Hematopoietic multipotent progenitor cell (in vitro differentiated cells): ENCODE data around the gene KHDC4. TPM values are rescaled to one million over a fixed set of nuclear protein-coding genes. Genes with fewer than 3 reads are reported as not detected.
"Not testable (repeated sequence)": the region's sequence is repeated elsewhere in the genome, so short reads cannot be mapped to it uniquely, and the experiment has no call there.

ENCODE experiments used
- DNase-seq, 3 donors: peaks; one replicate each; pipeline ENCODE4 v3.0.0-alpha.2; 2011 to 2015; ENCODE audit warnings: low read depth in 2 of 3, low spot score in 2 of 3
- total RNA-seq: library from RNA; depleted of rRNA; stranded (reverse); fragments of >200 nt; gene quantifications from one replicate; pipeline ENCODE4 v1.2.3, GENCODE V29; 2012

The KHDC4 gene
- total RNA-seq, 1 donor: 45.2 TPM

DNA sequence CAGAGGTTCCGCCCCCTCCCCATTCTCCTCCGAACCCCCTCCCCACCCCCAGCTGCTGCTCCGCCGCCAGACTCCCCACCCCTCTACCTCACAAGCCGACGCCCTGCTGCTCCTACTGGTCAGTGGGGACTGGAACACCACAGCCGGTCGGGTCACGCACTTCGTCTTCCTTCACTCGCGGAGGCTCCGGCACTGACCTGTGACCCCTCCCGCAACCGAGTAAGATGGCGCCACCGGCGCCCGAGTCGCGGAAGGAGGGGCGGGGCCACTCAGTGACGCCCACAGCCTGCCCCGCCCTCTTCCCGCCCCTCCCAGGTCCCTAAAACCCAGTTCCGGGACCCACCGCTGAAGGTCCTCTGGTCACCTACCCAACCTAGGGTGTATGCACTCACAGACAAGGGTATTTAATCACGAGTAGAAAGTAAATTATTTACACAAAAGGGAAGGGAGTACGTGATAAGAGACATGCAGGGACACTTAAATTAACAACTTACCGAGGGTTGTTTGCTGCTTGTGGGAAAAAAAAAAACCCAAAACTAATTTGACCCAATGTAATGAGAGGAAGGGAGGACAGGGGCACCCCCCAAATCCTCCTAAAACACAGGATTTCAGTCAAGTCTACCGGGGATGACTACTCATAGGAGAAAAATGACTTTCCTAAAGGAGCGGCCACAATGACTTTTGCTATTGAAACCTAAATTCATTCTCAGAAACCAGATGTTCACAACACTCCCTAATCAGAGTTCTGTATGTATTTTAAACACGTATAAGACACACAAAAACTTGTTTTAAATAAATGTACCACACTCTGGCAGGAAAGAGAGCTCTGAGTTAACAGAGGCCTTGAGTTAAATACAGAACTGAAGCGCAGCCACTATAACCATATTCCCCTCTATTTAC is 22.8 kb downstream of the KHDC4 start, which contains the start of gene RIT1:
RIT1 (minus strand) TSS at position 194 of the 900 bp plus-strand sequence. CDS start 588 bp downstream, outside the sequence.
- DNase-seq: peak; percentile 68 to 89 (median 86)

GRCh38 chr1:155910621-155911121 is 23.5 kb downstream of the KHDC4 start:
- DNase-seq: peak in 2 of 3 donors; percentile 22 to 42

GRCh38 chr1:155909894-155910293 is 24.3 kb downstream of the KHDC4 start:
- DNase-seq: peak in 2 of 3 donors; percentile 67 to 78

- no peak for DNase-seq
These were observed 30.0 kb downstream of the KHDC4 start for GRCh38 chr1:155904261-155904660.

GRCh38 chr1:155900161-155900560 is 34.1 kb downstream of the KHDC4 start:
- no peak for DNase-seq

- DNase-seq: no peak
These were observed 34.5 kb downstream of the KHDC4 start for GRCh38 chr1:155899683-155900082.

- no peak for DNase-seq
These were observed 35.3 kb downstream of the KHDC4 start for GRCh38 chr1:155898888-155899287.

DNA sequence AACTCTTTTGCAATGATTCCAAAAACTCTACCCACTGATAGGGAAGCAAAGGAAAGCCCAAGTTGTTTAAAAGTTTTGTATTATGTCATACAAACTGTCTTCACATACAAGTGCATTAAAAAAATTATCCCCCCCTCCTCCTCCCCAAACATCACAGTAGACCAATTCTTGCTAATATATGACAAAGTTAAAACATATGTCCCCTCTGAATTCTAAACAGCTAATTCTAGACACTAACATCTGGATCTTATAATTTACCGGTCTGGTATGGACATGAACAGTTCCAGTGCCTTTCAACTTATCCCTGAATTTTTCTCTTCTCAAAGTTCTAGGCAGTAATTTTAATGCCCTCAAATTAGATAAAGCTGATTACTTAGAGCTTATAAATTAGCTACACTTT is 36.5 kb downstream of the KHDC4 start:
- DNase-seq: no peak

DNA sequence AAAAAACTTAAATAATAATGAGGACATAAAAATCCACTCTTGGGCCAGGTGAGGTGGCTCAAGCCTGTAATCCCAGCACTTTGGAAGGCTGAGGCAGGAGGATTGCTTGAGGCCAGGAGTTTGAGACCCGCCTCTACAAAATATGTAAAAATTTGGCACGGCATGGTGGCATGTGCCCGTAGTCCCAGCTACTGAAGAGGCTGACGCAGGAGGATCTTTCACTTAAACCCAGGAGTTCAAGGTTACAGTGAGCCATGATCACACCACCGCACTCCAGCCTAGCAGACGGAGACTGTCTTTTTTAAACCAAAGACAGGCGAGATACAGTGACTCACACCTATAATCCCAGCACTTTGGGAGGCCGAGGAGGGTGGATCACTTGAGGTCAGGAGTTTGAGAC is 37.7 kb downstream of the KHDC4 start:
- not testable (repeated sequence) for DNase-seq

DNA sequence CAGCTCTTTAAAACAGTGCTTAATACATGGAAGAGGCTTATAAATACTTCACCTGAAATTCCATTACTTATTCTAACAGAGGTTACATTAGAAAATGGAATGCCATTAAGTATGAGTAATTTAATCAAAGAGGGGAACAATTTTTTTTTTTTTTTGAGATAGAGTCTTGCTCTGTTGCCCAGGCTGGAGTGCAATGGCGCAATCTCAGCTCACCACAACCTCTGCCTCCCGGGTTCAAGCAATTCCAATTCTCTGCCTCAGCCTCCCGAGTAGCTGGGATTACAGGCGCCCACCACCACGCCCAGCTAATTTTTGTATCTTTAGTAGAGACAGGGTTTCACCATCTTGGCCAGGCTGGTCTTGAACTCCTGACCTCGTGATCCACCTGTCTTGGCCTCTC is 38.6 kb downstream of the KHDC4 start:
- not testable (repeated sequence) for DNase-seq

DNA sequence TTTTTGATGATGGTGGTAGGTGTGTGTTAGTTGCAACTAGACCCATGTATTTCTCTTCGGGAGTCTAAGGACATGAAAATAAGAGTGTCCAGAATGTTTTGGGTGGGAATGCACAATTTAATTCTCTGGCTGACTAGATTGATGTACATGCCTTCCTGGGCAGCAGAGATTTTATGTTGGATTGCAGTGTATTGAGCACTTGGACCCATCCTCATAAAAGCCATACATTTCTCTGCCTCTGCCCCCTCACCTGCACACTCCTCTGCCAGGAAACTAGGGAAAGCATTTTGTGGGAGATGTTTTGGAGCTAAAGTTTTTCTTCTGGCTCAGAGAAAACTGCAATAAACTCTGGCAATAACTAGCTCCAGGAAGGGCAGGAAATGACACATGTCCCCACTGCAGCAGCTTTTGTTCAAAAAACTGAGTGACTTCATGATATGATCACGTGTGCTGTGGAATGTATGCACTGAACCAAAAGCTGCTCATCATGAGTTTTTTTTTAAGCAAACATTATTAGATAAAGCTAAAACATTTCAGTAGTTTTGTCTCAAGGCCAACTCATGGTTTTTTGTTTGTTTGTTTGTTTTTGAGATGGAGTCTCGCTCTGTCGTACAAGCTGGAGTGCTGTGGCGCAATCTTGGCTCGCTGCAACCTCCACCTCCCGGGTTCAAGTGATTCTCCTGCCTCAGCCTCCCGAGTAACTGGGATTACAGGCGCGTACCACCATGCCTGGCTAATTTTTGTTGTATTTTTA is 40.6 kb downstream of the KHDC4 start:
- peak in 2 of 3 donors; percentile 55 to 75 for DNase-seq

DNA sequence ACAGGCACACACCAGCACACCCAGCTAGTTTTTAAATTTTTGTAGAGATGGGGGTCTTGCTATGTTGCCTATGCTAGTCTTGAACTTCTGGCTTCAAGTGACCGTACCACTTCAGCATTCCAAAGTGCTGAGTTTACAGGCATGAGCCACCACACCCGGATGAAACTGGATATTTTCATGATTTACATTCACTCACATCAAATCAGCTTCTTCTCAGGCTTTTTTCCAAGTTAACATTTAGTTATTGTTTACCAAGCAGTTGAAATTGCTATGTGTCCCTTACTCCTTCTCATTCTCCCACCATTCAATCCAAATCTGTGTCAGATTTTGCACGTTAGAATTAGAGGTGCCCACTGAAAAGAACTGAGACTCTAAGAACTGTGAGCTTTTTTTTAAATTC is 41.4 kb downstream of the KHDC4 start:
- no peak for DNase-seq

GRCh38 chr1:155890251-155890650 is 44.0 kb downstream of the KHDC4 start:
- no peak for DNase-seq

- no peak for DNase-seq
These were observed 44.6 kb downstream of the KHDC4 start for GRCh38 chr1:155889566-155889965.

DNA sequence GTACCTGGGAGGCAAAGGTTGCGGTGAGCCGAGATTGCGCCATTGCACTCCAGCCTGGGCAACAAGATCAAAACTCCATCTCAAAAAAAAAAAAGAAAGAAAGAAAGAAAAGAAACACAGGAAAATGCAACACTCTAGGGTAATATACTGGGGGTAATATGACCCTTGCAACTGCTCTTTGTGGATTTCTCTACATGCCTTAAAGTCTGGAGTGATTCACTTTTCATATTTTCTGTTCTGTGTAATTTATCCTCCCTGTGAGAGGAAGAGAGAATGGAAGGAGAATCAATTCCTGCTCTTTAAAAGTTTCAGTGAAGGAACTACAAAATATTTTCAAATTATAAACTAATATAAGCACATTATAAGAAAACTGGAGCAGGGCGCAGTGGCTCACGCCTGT is 45.7 kb downstream of the KHDC4 start:
- DNase-seq: no peak

- no peak for DNase-seq
These were observed 49.2 kb downstream of the KHDC4 start for GRCh38 chr1:155884982-155885381.

- DNase-seq: no peak
These were observed 49.9 kb downstream of the KHDC4 start for GRCh38 chr1:155884031-155884960.

- no peak for DNase-seq
These were observed 51.4 kb downstream of the KHDC4 start for GRCh38 chr1:155882766-155883165.

- DNase-seq: no peak
These were observed 52.0 kb downstream of the KHDC4 start for GRCh38 chr1:155882235-155882634.

GRCh38 chr1:155880950-155881349 is 53.3 kb downstream of the KHDC4 start:
- no peak for DNase-seq
